Testis (tissue), 3 donors: ENCODE results near the gene NHSL2. TPM values are rescaled to one million over a fixed set of nuclear protein-coding genes. Genes with fewer than 3 reads are reported as not detected.
A peak's percentile ranks its signal among the peaks of the same experiment; 100 is the strongest.

ENCODE experiments used
- DNase-seq: peaks from one replicate; pipeline ENCODE4 v3.0.0-alpha.2; 2019
- H3K27ac ChIP-seq, 2 donors: fragments of 200-600 bp; sonication (generic); one replicate each; pipeline ENCODE4 v1.5.1; 2019
- H3K27me3 ChIP-seq: fragments of 200-600 bp; sonication (generic); one replicate; pipeline ENCODE4 v1.5.1; 2019
- H3K36me3 ChIP-seq: fragments of 200-600 bp; sonication (generic); one replicate; pipeline ENCODE4 v1.5.1; 2017; ENCODE audit warnings: low read depth; ENCODE audit errors: missing control alignments
- H3K4me1 ChIP-seq: fragments of 200-600 bp; sonication (generic); one replicate; pipeline ENCODE4 v1.5.1; 2019
- H3K4me3 ChIP-seq, 2 donors: fragments of 200-600 bp; sonication (generic); one replicate each; pipeline ENCODE4 v1.5.1; 2017 to 2019
- H3K9me3 ChIP-seq: fragments of 200-600 bp; sonication (generic); one replicate; pipeline ENCODE4 v1.5.1; 2017
- CTCF ChIP-seq, 3 experiments: fragments of 450-650 bp in 2 of 3; fragments of 200-600 bp in 1 of 3; sonication (generic) in 1 of 3; IDR thresholded peaks; one replicate each; pipeline ENCODE4 v1.5.1; 2016 to 2019; ENCODE audit warnings: antibody characterized with exemption in 3 of 3, mild to moderate bottlenecking in 2 of 3, moderate library complexity in 1 of 3
- POLR2A ChIP-seq: fragments of 450-650 bp; IDR thresholded peaks from one replicate; pipeline ENCODE4 v1.6.1; 2017; ENCODE audit warnings: antibody characterized with exemption, mild to moderate bottlenecking, moderate library complexity
- WGBS, 2 donors: methylation state at CpG; one replicate each; pipeline ENCODE4 v1.1.5; 2018; 5-methylcytosine and 5-hydroxymethylcytosine counted together
- intact Hi-C: fragments of 100-400 bp; cut with DNase I; formaldehyde crosslinking; loops from one replicate; pipeline ENCODE4 v1.15.1; 2023; ENCODE audit warnings: low total_unique reads
- polyA plus RNA-seq: library from polyadenylated mRNA; stranded (reverse); fragments of 350-450 nt; fragmentation: Illumina TruSeq; extraction: RNeasy Lipid Tissue Mini Kit (QIAGEN cat#74804); gene quantifications from one replicate; pipeline ENCODE4 v1.2.3, GENCODE V29; 2014; ENCODE audit warnings: low read depth, low replicate concordance; ENCODE audit not compliant: insufficient read depth
- total RNA-seq, 2 donors: library from RNA; depleted of rRNA; stranded (reverse); fragments of >200 nt; gene quantifications; one replicate each; pipeline ENCODE4 v1.2.3, GENCODE V29; 2016

NHSL2 gene
- total and polyA plus RNA-seq, 3 donors from 2014 or later, result 9.5 to 33.1 (median 32.5) TPM

- Histone ChIP-seq H3K4me1 (no peaks in the 10 kb centered on the region), H3K9me3 (no peaks in the 10 kb centered on the region), H3K27me3 (no peaks in the 10 kb centered on the region), H3K4me3 (no peak overlapping the region), H3K27ac (no peak overlapping the region), H3K36me3 (no peaks in the 10 kb centered on the region)
- whole genome bisulfite sequencing, 2 donors, result 40% methylated on average over 3 of the region's 4 CpGs; no CpG with 5 or more reads in 1 of the 2 donors
- DNase-seq, result no peak
- TF ChIP-seq CTCF (IDR thresholded peaks at IDR 0.05) (no peak), POLR2A (no peak)
- intact Hi-C loops, result no loop called here
These were observed 134.5 kb downstream of the NHSL2 start for GRCh38 chrX:72045141-72045540.

DNA sequence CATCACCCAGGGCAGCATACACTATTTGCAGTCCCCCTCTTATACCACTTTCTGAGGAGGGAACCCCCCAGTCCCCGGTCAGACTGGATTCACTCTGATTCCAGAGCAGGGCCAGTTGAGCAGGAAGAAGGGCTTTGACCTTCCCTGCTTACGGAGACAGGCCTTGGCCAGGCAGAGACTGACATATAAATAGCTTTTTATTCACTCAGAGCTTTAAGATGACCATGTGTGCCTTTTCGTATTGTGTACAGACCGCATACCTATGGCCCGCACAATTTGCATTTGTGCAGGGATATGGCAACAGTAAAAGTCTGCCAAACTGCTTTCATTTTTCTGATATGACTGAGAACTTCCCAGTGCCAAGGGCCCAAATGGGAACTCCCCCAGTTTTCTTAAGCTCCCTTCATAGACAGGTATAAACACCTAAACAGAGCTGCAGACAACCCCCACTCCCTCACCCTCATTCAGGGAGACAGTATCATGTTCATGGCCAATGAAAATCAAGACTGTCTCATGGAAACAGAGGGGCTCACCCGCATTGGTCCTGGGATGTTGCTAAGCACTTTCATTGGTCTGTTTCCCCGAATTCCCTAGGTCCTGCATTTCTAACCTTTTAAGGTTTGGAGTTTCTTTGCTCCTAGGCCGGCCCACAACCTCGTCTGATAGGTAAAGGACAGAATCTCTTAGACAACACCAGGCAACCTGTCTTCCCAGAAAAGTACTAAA lies 135.1 kb downstream of the NHSL2 start:
- Histone ChIP-seq H3K27me3 (no peaks in the 10 kb centered on the region), H3K4me1 (no peaks in the 10 kb centered on the region), H3K9me3 (no peaks in the 10 kb centered on the region), H3K4me3 (no peak overlapping the region), H3K36me3 (no peaks in the 10 kb centered on the region), H3K27ac (peak overlapping the region in 1 of 2 donors; percentile 24)
- 54 to 57% methylated on average over 3 to 8 of the region's 9 CpGs for WGBS, 2 donors
- no peak for TF ChIP-seq POLR2A
- no peak for TF ChIP-seq CTCF (IDR thresholded peaks at IDR 0.05)
- intact Hi-C loops, result no loop called here
- DNase-seq, result no peak

DNA sequence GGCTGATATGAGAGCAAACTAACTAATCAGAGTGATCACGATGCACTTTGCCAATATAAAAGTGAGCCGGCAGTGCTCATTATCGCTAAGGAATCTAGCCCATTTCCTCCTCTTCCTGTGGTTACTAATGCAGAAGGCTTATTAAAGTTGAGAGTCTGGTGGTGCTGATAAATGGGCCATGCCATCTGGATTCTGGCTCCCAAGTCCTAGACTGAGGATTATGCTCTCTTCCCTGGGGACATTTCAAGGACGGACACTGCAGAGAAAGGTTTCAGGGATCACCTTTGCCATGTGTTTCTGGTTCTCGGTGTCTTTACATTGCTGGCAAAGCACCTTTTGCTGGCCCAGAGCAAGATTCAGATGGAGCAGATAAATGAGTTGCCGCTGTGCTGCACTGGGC lies 135.8 kb downstream of the NHSL2 start:
- no peaks in the 10 kb centered on the region for H3K4me1 ChIP-seq
- 0 to 29% methylated on average over 3 to 6 of the region's 6 CpGs for WGBS, 2 donors
- H3K9me3 ChIP-seq, result no peaks in the 10 kb centered on the region
- H3K36me3 ChIP-seq, result no peaks in the 10 kb centered on the region
- H3K4me3 ChIP-seq, result no peak overlapping the region
- no peak overlapping the region for H3K27ac ChIP-seq
- TF ChIP-seq CTCF (IDR thresholded peaks at IDR 0.05), result no peak
- TF ChIP-seq POLR2A, result no peak
- no peak for DNase-seq
- intact Hi-C loops, result no loop called here
- H3K27me3 ChIP-seq, result no peaks in the 10 kb centered on the region

- 67 to 92% methylated on average over 4 to 8 of the region's 8 CpGs for WGBS, 2 donors
- no peak overlapping the region for H3K27ac ChIP-seq
- TF ChIP-seq CTCF (IDR thresholded peaks at IDR 0.05), result no peak
- TF ChIP-seq POLR2A, result no peak
- H3K9me3 ChIP-seq, result no peaks in the 10 kb centered on the region
- intact Hi-C loops, result no loop called here
- H3K27me3 ChIP-seq, result no peaks in the 10 kb centered on the region
- H3K4me3 ChIP-seq, result no peak overlapping the region
- no peaks in the 10 kb centered on the region for H3K4me1 ChIP-seq
- no peak for DNase-seq
- no peaks in the 10 kb centered on the region for H3K36me3 ChIP-seq
These were observed 138.1 kb downstream of the NHSL2 start for GRCh38 chrX:72048510-72049455.
